Muscle of back (tissue), 11 donors: ENCODE data around the gene SSTR3. TPM values are rescaled to one million over a fixed set of nuclear protein-coding genes. Genes with fewer than 3 reads are reported as not detected.
"Not testable (repeated sequence)": the region's sequence is repeated elsewhere in the genome, so short reads cannot be mapped to it uniquely, and the experiment has no call there.

Source experiments
- DNase-seq, 3 donors: peaks; one replicate each; pipeline versions ENCODE4 v3.0.0 to v3.0.0-alpha.2; 2013
- polyA plus RNA-seq, 10 donors: library from polyadenylated mRNA; unstranded; fragments of 120-200 nt; gene quantifications; one replicate each; pipeline ENCODE4 v1.2.1, GENCODE V29; 2013; ENCODE audit not compliant: insufficient read length in 10 of 10

Gene SSTR3
- polyA plus RNA-seq, 10 donors: 0.09 to 0.15 (median 0.13) TPM; not detected in 6

DNA sequence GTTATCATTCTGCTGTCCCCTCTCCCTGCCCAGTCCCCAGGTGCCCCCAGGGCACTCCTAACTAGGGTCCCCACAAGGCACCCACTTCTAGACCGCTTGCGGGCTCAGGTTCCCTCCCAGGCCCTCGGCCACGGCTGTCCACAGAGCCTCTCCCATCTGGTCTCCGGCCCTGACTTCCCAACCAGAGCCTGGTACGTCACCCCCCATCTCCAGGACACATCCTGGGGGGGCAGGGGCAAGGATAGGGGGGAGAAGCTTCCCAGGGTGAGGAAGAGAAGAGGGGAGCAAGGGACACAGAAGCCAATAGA, 457 bp downstream of the SSTR3 start:
- DNase-seq: no peak

DNA sequence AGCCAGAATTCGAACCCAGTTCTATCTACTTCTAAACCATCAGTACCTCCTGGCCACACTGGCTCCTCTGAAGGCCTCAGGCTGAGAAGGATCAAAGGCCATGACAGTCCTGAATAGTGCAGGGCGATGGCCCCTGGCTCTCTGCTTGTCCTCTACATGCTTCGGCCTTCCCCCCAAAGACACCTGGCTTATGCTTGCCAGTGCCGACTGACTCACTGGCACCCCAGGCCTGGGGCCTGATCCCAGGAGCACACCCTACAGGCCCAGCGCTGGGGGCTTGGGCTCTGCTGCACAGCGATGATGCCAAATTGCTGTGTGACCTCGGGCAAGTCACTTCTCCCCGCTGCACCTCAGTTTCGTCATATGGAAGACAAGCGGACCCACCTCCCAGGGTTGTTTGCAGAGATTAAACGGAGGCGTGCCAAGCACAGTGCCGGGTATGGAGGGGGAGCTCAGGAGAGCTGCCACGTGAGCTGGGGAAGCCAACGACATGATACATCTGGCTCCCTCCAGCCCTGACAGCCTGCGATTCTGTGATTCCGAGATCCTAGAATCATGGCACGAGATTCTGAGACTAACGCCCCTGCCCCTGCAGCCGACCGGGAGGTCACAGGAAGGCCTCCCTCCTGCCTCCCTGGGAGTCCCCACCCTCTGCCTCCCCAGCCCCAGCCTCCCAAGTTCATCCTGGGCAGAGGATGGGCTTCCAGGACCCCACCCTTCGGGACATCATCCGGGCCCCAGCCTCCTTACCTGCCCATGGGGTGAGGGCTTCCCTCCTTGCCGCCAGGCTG, 1.0 kb downstream of the SSTR3 start:
- DNase-seq: no peak

DNA sequence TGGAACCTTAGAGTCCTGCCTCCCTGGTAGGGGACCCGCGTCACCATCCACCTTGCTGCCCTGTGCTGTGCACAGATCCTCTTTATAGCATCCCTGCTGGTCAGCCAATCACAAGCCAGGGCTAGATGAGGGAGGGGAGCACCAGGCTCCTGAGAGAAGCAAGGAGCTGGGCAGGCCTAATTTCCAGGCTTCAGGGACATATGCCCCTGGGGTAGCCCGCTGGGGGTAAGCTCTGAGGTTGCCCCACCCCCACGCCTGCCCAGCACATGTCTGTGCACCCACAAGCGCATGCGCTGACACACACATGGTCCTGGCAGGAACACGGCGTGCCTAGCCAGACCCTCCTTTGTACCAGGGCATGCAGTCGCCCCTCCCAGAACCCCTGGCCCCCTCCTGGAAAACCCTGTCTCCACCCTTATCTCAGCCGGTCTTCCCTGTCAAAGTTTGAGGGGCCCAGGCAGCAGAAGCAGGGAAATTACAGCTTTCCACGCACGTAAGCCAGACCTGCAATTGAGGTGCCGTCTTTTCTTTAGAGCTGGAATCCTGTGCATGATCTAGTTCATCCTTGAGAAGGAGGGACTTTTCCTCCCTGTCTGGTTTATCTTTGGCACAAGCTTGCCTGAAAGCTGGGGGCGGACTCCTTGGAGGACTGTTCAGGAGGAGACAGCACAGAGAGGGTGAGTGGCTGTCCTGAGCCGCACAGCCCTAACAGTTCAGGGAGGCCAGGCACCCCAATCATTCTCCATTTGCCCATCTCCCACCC, 2.1 kb downstream of the SSTR3 start:
- DNase-seq: no peak

DNA sequence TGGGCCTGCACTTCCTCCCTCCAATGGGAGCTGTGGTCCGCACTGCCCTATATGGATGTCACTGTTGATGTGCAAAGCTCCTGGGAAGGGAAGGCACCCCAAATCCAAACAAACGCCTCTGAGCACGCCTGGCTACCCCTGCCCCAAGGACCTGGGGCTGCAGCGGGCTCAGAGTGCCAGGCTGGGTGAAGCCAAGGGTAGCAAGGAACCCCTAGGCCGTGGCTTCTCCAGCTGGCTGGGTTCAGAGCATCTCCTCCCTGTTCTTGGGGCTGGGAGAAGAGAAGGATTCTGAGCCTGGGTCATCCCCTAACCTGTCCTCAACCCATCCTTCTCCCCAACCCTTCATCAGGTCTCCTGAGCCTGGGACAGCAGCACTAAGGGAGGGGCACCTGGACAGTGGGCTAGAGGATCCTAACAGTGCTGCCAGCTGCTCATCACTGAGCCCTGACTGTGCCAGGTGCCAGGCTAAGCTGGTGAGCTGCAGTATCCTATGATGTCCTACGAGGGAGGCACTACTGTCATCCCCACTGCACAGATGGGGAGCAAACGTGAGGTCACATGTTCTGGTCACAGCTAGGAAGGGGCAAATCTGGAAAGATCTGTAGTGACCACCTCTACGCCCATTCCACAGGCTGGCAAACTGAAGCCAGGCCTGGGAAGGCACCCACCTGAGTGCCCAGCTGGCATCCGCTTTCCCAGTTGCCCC, 3.0 kb downstream of the SSTR3 start:
- no peak for DNase-seq

GRCh38 chr22:37208401-37209139, 3.7 kb downstream of the SSTR3 start:
- DNase-seq: no peak

GRCh38 chr22:37207981-37208380, 4.3 kb downstream of the SSTR3 start:
- DNase-seq: no peak

DNA sequence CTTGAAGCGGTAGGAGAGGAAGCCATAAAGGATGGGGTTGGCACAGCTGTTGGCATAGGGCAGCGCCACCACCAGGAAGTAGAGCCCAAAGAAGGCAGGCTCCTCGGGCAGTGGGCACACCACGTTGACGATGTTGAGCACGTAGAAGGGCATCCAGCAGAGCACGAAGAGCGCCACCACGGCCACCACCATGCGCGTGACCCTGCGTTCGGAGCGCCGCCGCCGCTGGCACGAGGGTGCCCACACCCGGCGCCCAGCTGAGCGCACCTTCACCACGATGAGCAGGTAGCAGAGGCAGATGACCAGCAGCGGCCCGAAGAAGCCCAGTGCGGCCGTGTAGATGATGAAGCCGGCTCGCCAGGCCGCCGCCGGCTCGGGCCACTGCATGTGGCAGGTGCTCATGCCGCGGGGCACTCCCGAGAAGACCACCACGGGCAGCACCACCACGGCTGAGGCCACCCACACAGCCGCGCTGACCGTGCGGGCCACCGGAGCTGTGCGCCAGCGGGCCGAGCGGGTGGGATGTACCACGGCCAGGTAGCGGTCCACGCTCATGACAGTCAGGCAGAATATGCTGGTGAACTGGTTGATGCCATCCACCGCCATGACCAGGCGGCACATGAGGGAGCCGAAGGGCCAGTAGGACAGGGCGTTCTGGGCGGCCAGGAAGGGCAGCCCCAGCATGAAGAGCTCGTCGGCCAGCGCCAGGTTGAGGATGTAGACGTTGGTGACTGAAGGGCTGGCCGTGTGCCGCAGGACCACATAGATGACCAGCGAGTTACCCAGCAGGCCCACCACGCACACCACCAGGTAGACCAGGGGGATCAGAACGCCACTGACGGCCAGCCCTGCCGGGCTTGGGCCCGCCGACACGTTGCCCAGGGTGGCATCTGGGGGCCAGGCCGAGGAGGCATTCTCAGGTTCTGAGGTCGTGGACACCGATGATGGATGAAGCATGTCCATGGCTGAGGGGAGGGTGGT, 5.1 kb downstream of the SSTR3 start:
- DNase-seq: no peak

DNA sequence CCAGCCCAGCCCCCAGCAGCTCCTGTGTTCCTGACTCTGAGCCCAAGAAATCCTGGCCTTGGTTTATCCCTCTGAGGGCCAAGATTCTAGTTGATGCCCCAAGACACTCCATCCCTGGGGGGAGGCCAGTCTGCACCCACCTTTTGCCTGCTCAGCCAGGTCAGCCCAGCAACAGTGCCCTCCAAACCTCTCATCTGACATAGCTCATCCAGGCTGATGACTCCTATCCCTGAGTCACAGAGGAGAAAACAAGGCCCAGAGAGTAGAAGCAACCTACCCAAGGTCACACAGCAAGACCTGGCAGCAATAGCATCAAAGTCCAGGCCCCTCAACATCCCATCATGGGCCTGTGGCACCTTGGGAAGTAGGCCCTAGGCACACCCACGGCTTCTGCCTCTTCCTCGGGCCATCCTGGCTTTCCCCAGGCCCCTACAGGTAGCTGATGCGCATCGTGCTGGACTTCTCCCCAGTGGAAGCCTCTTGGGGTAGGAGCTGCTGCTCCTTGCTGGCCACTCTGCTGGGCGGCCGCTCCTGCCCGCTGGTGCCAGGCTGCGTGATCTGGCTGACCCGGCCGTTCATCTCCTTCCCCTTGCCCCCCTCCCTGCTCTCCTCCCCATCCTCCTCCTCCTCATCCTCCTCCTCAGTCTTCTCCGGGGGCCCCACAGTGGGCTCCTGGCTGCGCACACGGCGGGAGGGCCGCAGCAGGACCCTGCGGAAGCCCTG, 6.0 kb downstream of the SSTR3 start:
- DNase-seq: no peak

GRCh38 chr22:37205046-37205445, 7.2 kb downstream of the SSTR3 start:
- DNase-seq: no peak

DNA sequence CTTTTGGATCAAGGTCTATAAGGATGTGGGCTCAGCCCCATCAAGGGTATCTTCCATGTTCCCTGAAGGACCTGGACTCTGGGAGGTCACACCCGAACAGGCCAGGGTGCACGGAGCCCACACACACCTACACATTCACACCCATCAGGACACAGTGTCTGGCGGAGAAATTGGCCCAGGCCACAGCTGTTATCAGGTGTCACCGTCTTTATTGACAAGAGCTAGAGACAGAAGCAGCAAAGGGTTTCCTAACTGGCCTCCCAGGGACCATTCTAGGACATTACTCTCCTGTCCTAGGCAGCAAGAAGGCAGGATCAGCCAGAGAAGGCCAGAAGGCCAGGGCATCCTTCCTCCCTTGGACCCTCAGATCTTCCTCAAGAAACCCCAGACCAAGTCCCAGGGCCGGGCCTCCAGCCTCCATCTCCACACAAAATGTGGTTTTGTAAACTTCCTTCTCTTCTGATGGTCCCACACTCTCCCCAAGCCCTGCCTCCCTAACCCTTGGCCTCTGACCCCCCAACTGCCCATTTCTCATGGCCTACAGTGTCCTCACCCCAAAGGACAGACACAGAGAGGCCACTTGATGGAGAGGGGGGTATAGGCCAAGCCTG, 8.1 kb downstream of the SSTR3 start:
- no peak for DNase-seq

DNA sequence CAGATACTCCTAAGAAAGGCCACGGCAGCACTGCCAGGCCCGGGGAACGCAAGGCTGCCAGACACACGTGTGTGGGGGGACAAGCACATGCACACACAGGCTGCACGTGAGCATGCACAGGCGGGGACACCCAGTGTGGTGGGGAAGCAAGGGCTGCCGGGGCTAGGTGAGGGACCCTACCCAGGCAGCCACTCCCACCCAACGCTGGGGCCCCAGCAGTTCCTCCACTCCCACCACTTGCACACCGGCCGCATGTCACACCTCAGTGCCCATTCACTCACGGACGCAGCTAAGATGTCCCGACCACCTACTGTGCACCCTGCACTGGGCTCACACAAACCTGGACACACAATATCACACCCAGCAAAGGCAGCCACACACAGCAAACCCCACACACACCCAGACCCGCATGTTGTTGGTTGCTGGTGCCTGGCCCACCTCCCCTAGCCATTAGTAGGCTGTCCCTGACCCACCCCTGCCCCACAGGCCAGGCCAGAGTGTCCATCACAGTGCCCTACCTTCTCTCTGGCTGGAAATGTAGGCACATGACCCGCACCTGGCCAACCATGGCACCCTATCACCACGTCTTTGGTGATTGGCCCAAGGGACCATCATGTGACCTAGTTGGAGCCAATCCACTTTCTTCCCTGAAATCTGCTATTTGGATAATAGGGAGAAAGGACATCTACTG, 8.8 kb downstream of the SSTR3 start:
- no peak for DNase-seq

- DNase-seq: no peak
Observed at GRCh38 chr22:37202716-37203115, 9.6 kb downstream of the SSTR3 start.

GRCh38 chr22:37202001-37202555, 10.2 kb downstream of the SSTR3 start:
- no peak for DNase-seq

DNA sequence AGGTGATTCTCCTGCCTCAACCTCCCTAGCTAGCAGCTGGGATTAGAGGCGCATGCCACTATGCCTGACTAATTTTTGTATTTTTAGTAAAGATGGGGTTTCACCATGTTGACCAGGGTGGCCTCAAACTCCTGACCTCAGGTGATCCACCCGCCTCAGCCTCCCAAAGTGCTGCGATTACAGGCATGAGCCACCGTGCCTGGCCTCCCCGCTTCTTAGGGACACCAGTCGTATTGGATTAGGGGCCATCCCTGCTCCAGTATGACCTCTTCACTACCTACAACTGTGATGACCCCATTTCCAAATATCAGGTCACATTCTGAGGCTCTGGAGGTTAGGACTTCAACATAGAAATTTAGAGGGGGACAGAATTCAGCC, 10.8 kb downstream of the SSTR3 start:
- not testable (repeated sequence) for DNase-seq

DNA sequence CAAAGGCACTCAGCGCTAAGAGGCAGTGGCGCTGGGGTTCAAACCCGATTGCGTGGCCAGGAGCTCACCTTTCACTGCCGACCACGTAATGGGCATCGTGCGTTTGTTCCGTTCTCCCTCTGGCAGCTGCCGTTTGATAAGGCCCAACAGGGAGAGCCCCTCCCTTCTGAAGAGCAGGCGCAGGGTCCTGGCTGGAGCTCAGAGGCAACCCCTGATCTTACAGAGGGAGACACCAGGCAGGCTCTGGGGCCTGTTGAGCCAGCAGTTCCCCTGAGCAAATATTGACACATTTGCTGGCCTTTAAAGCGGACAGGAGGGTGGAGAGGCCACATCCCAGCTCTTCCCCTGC, 12.5 kb downstream of the SSTR3 start:
- DNase-seq: no peak

- peak; percentile 98 to 100 (median 99) for DNase-seq
Observed at GRCh38 chr22:37199103-37199759, 13.0 kb downstream of the SSTR3 start.

DNA sequence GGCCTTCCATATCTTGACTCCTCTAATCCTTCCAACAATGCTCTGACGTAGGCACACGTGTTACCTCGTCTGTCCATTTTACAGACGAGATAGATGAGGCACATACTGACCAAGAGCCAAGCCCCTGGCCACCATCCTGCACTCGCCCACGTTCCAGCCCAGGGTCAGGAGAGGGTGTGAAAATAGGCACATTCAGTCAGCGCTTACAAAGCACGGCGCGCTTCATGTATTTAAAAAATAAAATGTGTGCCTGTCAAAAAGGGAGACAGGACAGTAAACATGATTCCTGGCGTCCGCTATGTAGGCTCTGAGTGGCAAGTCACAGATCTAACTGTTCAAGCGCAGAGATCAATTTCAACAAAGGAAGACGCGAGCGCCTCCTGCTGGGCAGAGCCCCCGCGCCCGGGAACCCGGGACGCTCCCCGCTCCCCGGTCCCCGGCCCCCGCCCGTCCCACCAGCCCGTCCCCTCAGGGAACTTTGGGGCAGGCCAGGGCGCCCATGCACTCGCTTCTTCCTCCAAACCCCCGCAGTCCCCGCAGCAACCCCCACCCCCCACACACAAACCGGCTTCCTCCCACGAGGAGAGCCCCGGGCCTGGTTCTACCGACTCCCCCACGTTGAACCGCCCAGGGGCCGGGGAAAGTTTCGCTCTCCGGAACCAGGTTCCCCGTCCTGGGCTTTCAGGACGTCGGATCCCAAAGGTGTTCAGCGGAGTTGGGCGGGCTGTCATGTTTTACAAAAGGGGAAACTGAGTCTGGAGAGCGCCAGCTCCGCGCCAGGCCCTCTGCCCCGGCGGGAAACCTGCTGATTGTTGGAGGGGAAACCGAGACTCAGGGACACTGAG, 13.8 kb downstream of the SSTR3 start:
- DNase-seq: peak in 2 of 3 donors; percentile 89 to 92
